Panc1 (cell line): ENCODE results near the gene ALOX5AP.

Source experiments
- CTCF ChIP-seq: fragments of 450-650 bp; IDR thresholded peaks from 2 replicates; pipeline ENCODE4 v1.5.1; 2017; ENCODE audit warnings: mild to moderate bottlenecking
- POLR2AphosphoS5 ChIP-seq: IDR thresholded peaks from 2 replicates; pipeline ENCODE4 v1.6.1; 2012; ENCODE audit warnings: mild to moderate bottlenecking, low read depth, low read length, moderate library complexity
- TCF7L2 ChIP-seq: IDR thresholded peaks from 2 replicates; pipeline ENCODE4 v1.6.1; 2011; ENCODE audit warnings: mild to moderate bottlenecking, low read depth, low read length, inconsistent platforms
- TF ChIP-seq, protein P1 (sequence below), 2 experiments: IDR thresholded peaks; 2 replicates each; pipeline ENCODE4 v1.6.1; 2011 to 2012; ENCODE audit warnings: low read depth in 2 of 2, control low read depth in 1 of 2, low read length in 1 of 2, mild to moderate bottlenecking in 1 of 2, moderate library complexity in 1 of 2; ENCODE audit not compliant: insufficient read depth in 1 of 2

GRCh38 chr13:30779016-30779415 is 43.7 kb downstream of the ALOX5AP start:
- TF ChIP-seq CTCF = no peak
- no peak for TF ChIP-seq TCF7L2
- no peak for TF ChIP-seq POLR2AphosphoS5
- TF ChIP-seq, protein P1, sequence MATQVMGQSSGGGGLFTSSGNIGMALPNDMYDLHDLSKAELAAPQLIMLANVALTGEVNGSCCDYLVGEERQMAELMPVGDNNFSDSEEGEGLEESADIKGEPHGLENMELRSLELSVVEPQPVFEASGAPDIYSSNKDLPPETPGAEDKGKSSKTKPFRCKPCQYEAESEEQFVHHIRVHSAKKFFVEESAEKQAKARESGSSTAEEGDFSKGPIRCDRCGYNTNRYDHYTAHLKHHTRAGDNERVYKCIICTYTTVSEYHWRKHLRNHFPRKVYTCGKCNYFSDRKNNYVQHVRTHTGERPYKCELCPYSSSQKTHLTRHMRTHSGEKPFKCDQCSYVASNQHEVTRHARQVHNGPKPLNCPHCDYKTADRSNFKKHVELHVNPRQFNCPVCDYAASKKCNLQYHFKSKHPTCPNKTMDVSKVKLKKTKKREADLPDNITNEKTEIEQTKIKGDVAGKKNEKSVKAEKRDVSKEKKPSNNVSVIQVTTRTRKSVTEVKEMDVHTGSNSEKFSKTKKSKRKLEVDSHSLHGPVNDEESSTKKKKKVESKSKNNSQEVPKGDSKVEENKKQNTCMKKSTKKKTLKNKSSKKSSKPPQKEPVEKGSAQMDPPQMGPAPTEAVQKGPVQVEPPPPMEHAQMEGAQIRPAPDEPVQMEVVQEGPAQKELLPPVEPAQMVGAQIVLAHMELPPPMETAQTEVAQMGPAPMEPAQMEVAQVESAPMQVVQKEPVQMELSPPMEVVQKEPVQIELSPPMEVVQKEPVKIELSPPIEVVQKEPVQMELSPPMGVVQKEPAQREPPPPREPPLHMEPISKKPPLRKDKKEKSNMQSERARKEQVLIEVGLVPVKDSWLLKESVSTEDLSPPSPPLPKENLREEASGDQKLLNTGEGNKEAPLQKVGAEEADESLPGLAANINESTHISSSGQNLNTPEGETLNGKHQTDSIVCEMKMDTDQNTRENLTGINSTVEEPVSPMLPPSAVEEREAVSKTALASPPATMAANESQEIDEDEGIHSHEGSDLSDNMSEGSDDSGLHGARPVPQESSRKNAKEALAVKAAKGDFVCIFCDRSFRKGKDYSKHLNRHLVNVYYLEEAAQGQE (IDR thresholded peaks at IDR 0.05; ENCODE audit: insufficient read depth in 1 of 2, low read depth in 2 of 2, low read length in 1 of 2) = no peak
